T-helper 1 cell treated with Interleukin-12 subunit alpha and Interleukin-12 subunit beta and Interleukin-4 antibody, amounts not matched to agents 30 μg/mL and 1 μg/mL, for 36 hours (primary cell): Measurements from ENCODE around the gene DMPK.
A peak's percentile ranks its signal among the peaks of the same experiment; 100 is the strongest.

Source experiments
- H3K27ac Mint-ChIP-seq: one replicate; pipeline ENCODE4 v1.8.0; 2021; ENCODE audit warnings: mild to moderate bottlenecking, mixed read lengths
- H3K27me3 Mint-ChIP-seq: one replicate; pipeline ENCODE4 v1.8.0; 2021; ENCODE audit warnings: low read depth, mixed read lengths
- H3K36me3 Mint-ChIP-seq: one replicate; pipeline ENCODE4 v1.8.0; 2021; ENCODE audit warnings: low read depth, mixed read lengths
- H3K4me1 Mint-ChIP-seq: one replicate; pipeline ENCODE4 v1.8.0; 2021; ENCODE audit warnings: low read depth, mixed read lengths
- H3K4me3 Mint-ChIP-seq: one replicate; pipeline ENCODE4 v1.8.0; 2021; ENCODE audit warnings: mild to moderate bottlenecking, moderate library complexity, mixed read lengths
- H3K9me3 Mint-ChIP-seq: one replicate; pipeline ENCODE4 v1.8.0; 2021; ENCODE audit warnings: mixed read lengths

The DMPK gene

GRCh38 chr19:45785097-45785496 lies 2.8 kb upstream of the DMPK start:
- Mint-ChIP-seq H3K27me3 (peaks cover 32% of the 10 kb centered on the region), H3K4me1 (peaks cover 1% of the 10 kb centered on the region), H3K9me3 (no peaks in the 10 kb centered on the region), H3K27ac (no peak overlapping the region), H3K4me3 (no peak overlapping the region), H3K36me3 (peaks cover 20% of the 10 kb centered on the region)

DNA sequence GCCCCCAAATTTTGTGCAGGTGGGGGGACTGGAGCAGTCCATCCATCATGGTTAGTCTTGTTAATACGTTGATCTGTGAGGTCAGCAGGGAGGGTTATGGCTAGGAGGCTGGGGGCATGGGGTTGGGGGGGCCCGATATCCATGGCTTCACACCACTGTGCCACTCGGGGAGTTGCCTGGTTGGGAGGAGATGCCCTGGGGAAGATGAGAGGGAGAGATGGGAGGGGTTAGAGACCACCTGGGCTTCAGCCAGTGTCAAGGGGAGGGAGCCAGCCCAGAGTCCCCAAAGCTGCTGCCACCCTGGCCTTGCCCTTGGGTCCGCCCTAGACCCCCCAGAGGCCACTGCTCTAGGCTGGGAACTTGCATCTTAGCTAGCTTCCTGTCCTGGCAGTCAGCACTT lies 1.8 kb upstream of the DMPK start:
- H3K9me3 Mint-ChIP-seq = no peaks in the 10 kb centered on the region
- H3K27me3 Mint-ChIP-seq = peaks cover 37% of the 10 kb centered on the region
- no peak overlapping the region for H3K27ac Mint-ChIP-seq
- no peak overlapping the region for H3K4me3 Mint-ChIP-seq
- H3K4me1 Mint-ChIP-seq = peaks cover 10% of the 10 kb centered on the region
- peaks cover 16% of the 10 kb centered on the region for H3K36me3 Mint-ChIP-seq

- Mint-ChIP-seq H3K9me3 (no peaks in the 10 kb centered on the region), H3K4me1 (peaks cover 18% of the 10 kb centered on the region), H3K27me3 (peaks cover 30% of the 10 kb centered on the region), H3K27ac (no peak overlapping the region), H3K36me3 (peaks cover 7% of the 10 kb centered on the region), H3K4me3 (no peak overlapping the region)
Observed at GRCh38 chr19:45782820-45783785, 813 bp upstream of the DMPK start.

DNA sequence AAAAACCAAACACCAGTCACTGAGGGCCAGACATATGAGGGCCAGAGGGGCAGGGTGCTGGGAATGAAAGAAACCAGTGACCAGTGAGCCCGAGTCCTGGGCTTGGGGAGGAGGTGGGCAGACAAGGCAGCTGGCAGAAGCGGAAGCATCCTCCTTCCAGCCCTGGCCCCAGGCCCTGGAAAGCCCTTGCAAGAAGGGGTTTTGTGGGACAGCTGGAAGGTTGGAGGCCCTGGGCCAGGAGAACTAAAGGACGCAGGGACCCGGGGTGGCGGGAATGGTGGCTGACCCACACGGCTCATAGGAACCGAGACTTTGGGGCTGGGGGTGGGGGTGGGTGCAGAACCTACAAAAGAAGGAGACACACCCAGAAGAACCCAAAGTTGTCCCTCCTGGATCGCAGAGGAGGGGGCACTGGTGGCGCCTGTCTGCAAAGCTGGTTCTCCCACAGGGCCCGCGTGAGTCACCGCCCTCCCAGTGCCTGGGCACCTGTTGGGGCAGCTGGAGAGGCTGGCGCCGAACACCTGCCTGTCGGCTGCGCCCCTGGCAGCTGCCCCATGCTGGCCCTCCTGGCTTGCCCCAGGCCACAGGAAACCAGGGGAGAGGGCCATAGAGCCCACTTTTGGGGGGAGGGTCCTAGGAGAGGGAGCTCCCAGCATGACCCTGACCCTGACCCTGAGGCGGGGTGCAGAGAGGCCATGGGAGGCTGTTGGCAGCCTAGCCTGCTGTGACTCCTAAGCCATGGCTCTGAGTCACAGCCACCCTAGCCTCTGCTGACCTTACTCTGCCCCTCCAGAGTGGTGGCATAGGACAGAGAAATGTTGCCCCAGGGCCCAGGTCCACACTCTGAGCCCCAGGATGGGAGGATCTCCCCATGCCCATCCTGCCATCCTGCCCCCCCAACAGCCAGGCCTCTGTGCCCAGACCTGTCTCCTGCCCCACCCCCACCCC lies 802 bp downstream of the DMPK start:
- no peak overlapping the region for H3K4me3 Mint-ChIP-seq

GRCh38 chr19:45780448-45781213 lies 1.7 kb downstream of the DMPK start:
- Mint-ChIP-seq H3K27me3 (peaks cover 21% of the 10 kb centered on the region), H3K36me3 (peaks cover 10% of the 10 kb centered on the region)

More for the DNA sequence above, 802 bp downstream of the DMPK start:
- Mint-ChIP-seq H3K9me3 (no peaks in the 10 kb centered on the region), H3K27me3 (peaks cover 21% of the 10 kb centered on the region), H3K4me1 (peaks cover 18% of the 10 kb centered on the region), H3K27ac (no peak overlapping the region), H3K36me3 (peaks cover 10% of the 10 kb centered on the region)

DNA sequence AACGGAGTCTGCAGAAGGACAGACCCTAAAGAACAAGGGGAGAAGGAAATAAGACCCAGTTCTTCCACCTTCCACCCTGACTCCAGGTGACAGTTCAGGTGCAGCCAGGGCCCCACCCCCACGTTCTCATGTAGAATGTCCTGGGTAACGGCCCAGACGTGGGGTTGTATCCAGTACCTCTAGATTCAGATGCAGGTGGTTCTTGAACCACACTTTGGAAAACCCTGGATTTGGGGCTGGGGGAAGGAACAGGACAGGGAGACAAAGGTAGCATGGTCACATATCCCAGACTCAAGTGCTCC lies 2.2 kb downstream of the DMPK start:
- H3K9me3 Mint-ChIP-seq = no peaks in the 10 kb centered on the region
- H3K36me3 Mint-ChIP-seq = peaks cover 10% of the 10 kb centered on the region
- peaks cover 21% of the 10 kb centered on the region for H3K27me3 Mint-ChIP-seq
- H3K4me1 Mint-ChIP-seq = peaks cover 18% of the 10 kb centered on the region
- no peak overlapping the region for H3K4me3 Mint-ChIP-seq
- H3K27ac Mint-ChIP-seq = no peak overlapping the region

More at GRCh38 chr19:45780448-45781213, 1.7 kb downstream of the DMPK start:
- Mint-ChIP-seq H3K9me3 (no peaks in the 10 kb centered on the region), H3K4me3 (no peak overlapping the region), H3K27ac (no peak overlapping the region), H3K4me1 (peaks cover 18% of the 10 kb centered on the region)

DNA sequence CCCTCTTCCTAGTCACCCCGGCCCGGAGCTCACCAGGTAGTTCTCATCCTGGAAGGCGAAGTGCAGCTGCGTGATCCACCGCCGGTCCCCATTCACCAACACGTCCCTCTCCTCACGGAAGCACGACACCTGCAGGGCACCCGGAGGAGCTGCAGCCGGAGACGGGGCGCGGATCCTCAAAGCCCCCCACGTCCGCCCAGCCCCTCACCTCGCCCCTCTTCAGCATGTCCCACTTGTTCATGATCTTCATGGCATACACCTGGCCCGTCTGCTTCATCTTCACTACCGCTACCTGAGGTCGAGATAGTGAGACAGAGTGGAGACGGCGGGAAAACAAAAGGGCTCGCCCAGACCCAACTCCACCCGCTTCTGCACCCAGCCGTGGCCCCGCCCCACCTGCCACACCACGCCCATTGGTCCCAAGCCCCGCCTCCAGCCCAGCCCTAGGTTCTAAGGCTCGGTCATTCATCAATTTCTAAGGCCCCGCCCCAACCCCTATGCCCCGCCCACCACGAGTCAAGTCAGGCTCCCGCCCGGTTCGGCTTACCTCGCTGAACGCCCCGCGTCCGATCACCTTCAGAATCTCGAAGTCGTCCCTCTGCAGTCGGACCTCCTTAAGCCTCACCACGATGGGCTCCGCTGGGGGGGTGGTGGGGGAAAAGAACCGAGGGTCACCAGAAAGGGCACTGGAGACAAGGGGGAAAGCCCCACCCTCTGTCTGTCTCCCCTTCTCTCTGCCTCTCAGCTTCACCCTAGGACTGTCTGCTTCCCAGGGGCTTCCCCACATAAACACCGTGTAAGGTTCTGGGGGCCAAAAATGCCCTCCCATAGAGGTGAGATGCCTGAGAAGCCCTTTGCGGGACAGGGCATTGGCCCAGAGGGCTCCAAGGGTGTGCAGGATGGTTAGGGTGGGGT lies 2.8 kb downstream of the DMPK start:
- Mint-ChIP-seq H3K27ac (no peak overlapping the region), H3K9me3 (no peaks in the 10 kb centered on the region), H3K4me1 (peaks cover 18% of the 10 kb centered on the region), H3K27me3 (peaks cover 21% of the 10 kb centered on the region), H3K4me3 (peak overlapping the region; percentile 82), H3K36me3 (peaks cover 10% of the 10 kb centered on the region)

GRCh38 chr19:45778010-45778661 lies 4.2 kb downstream of the DMPK start:
- H3K27me3 Mint-ChIP-seq = peaks cover 21% of the 10 kb centered on the region
- H3K9me3 Mint-ChIP-seq = no peaks in the 10 kb centered on the region
- H3K4me3 Mint-ChIP-seq = peak overlapping the region; percentile 82
- no peak overlapping the region for H3K27ac Mint-ChIP-seq
- H3K4me1 Mint-ChIP-seq = peaks cover 18% of the 10 kb centered on the region
- H3K36me3 Mint-ChIP-seq = peaks cover 10% of the 10 kb centered on the region

DNA sequence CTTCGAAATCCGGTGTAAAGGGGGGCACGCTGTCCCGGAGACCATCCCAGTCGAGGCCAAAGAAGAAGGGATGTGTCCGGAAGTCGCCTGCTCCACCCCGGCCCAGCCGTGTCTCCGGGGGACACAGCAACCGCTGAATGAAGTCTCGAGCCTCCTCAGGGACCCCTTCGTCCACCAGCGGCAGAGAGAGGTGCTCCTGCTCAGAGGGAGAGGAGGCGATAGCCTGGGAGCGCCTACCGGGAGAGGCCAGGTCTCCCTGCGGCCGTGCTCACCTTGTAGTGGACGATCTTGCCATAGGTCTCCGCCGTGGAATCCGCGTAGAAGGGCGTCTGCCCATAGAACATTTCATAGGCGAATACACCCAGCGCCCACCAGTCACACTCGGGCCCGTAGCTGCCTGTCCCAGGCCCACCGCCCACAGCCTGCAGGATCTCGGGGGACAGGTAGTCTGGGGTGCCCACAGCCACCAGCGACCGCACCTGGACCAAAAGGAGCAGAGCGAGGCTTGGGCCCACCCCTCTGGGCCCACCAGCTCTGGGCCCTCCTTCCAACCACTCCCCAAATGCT lies 4.8 kb downstream of the DMPK start:
- H3K4me3 Mint-ChIP-seq = no peak overlapping the region
- peaks cover 18% of the 10 kb centered on the region for H3K4me1 Mint-ChIP-seq
- peaks cover 21% of the 10 kb centered on the region for H3K27me3 Mint-ChIP-seq
- no peak overlapping the region for H3K27ac Mint-ChIP-seq
- no peaks in the 10 kb centered on the region for H3K9me3 Mint-ChIP-seq
- peaks cover 10% of the 10 kb centered on the region for H3K36me3 Mint-ChIP-seq

DNA sequence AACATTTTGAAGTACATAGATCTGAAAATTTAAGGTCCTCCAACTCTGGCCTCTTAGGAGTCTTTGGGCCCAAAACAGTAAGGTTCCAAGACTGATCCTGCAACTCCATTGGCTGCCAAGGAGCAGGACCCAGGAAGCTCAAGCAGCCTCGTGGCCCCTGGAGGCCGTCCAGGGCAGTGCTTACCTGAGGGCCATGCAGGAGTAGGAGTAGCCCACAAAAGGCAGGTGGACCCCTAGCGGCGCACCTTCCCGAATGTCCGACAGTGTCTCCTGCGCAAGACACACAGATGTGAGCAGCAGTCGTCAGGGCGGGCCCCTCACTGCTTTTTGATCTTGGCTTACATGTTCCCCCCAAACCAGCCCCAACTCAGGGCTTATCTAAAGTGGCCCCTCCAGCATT lies 7.5 kb downstream of the DMPK start:
- H3K27me3 Mint-ChIP-seq = peaks cover 14% of the 10 kb centered on the region
- no peak overlapping the region for H3K4me3 Mint-ChIP-seq
- no peak overlapping the region for H3K27ac Mint-ChIP-seq
- peaks cover 10% of the 10 kb centered on the region for H3K36me3 Mint-ChIP-seq
- H3K4me1 Mint-ChIP-seq = peaks cover 19% of the 10 kb centered on the region
- no peaks in the 10 kb centered on the region for H3K9me3 Mint-ChIP-seq

DNA sequence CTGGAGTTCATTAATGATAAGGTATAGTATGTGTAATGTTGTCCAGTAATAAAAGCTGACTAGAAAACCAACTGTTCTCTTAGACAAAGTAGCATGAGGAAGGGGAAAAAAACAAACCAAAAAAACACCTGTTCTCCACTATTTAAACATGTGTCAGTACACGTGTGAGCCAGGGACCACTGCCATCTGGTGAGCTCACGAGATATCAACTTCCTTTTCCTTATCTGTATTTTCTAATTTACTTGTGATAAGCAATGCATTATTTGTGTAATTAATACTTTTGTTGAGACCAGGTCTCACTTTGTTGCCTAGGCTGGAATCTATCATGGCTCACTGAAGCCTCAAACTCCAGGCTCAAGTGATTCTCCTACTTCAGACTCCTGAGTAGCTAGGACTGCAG lies 8.9 kb downstream of the DMPK start:
- H3K4me3 Mint-ChIP-seq = no peak overlapping the region
- H3K36me3 Mint-ChIP-seq = peaks cover 7% of the 10 kb centered on the region
- H3K9me3 Mint-ChIP-seq = no peaks in the 10 kb centered on the region
- H3K27me3 Mint-ChIP-seq = peaks cover 9% of the 10 kb centered on the region
- peaks cover 12% of the 10 kb centered on the region for H3K4me1 Mint-ChIP-seq
- no peak overlapping the region for H3K27ac Mint-ChIP-seq

DNA sequence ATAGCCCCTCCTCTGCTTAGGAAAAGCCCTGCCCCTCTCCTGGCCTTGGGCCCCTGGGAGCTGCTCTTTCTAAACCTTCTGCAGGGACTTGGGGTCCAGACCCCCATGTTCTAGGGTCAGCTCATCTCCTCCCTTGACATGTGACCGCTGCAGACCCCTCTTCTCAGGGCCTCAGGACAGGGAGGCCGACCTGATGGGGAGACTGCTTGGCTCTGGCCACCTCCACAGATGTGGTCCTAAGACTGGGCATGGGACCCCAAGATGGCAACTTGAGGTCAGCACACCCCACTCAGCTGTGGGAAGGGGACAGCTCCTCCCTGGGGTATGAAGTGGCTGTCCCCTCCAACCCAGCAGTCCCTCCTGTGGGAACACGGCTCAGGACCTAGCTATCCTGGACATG lies 9.4 kb downstream of the DMPK start:
- H3K9me3 Mint-ChIP-seq = no peaks in the 10 kb centered on the region
- H3K4me1 Mint-ChIP-seq = peaks cover 11% of the 10 kb centered on the region
- peaks cover 9% of the 10 kb centered on the region for H3K27me3 Mint-ChIP-seq
- no peak overlapping the region for H3K4me3 Mint-ChIP-seq
- peaks cover 6% of the 10 kb centered on the region for H3K36me3 Mint-ChIP-seq
- H3K27ac Mint-ChIP-seq = no peak overlapping the region
